ENCODE measurements around the gene CCDC73. TPM values are rescaled to one million over a fixed set of nuclear protein-coding genes. Genes with fewer than 3 reads are reported as not detected.
A peak's percentile ranks its signal among the peaks of the same experiment; 100 is the strongest.

CCDC73 gene
- total and polyA plus RNA-seq, 2 donors from 2014 or later = 0.25 to 0.47 TPM

GRCh38 chr11:32839308-32839707, 44.8 kb upstream of the CCDC73 start:
- peaks cover 0 to 8% (median 0%) of the 10 kb centered on the region in 3 donors for H3K4me1 ChIP-seq (ENCODE audit: control insufficient read depth in 2 of 3, insufficient read depth in 2 of 3, low read depth in 1 of 3, low read length in 3 of 3)
- H3K4me3 ChIP-seq (ENCODE audit: low read length in 3 of 3) = no peak overlapping the region
- no peak for TF ChIP-seq CTCF (IDR thresholded peaks at IDR 0.05; ENCODE audit: borderline replicate concordance, extremely low read depth, insufficient read depth)
- H3K27me3 ChIP-seq (ENCODE audit: control insufficient read depth, insufficient read depth, low read length) = no peaks in the 10 kb centered on the region
- no peak overlapping the region for H3K27ac ChIP-seq (ENCODE audit: low read depth in 2 of 2, low read length in 2 of 2)
- FAIRE-seq (peak; percentile 99), DNase-seq (no peak)
- H3K9ac ChIP-seq (ENCODE audit: low read length in 3 of 3) = no peak overlapping the region
- no peaks in the 10 kb centered on the region for H3K9me3 ChIP-seq (ENCODE audit: control insufficient read depth in 2 of 3, insufficient read depth in 1 of 3, low read length in 3 of 3)
- intact Hi-C loops (cut with DNase I) = no loop called here
- peaks cover 0 to 4% (median 0%) of the 10 kb centered on the region in 3 donors for H3K36me3 ChIP-seq (ENCODE audit: control insufficient read depth in 2 of 3, insufficient read depth in 3 of 3, low read length in 3 of 3)

- Histone ChIP-seq H3K9ac (ENCODE audit: low read length in 3 of 3) (no peak overlapping the region), H3K4me1 (ENCODE audit: control insufficient read depth in 2 of 3, insufficient read depth in 2 of 3, low read depth in 1 of 3, low read length in 3 of 3) (peaks cover 0 to 8% (median 0%) of the 10 kb centered on the region in 3 donors), H3K4me3 (ENCODE audit: low read length in 3 of 3) (no peak overlapping the region), H3K9me3 (ENCODE audit: control insufficient read depth in 2 of 3, insufficient read depth in 1 of 3, low read length in 3 of 3) (no peaks in the 10 kb centered on the region), H3K27me3 (ENCODE audit: control insufficient read depth, insufficient read depth, low read length) (no peaks in the 10 kb centered on the region), H3K27ac (ENCODE audit: low read depth in 2 of 2, low read length in 2 of 2) (no peak overlapping the region), H3K36me3 (ENCODE audit: control insufficient read depth in 2 of 3, insufficient read depth in 3 of 3, low read length in 3 of 3) (no peaks in the 10 kb centered on the region)
- TF ChIP-seq CTCF (IDR thresholded peaks at IDR 0.05; ENCODE audit: borderline replicate concordance, extremely low read depth, insufficient read depth) = no peak
- intact Hi-C loops (cut with DNase I) = no loop called here
- DNase-seq (no peak), FAIRE-seq (no peak)
Observed at GRCh38 chr11:32838505-32839274, 44.2 kb upstream of the CCDC73 start.

GRCh38 chr11:32836946-32837345, 42.5 kb upstream of the CCDC73 start:
- no peak overlapping the region for H3K27ac ChIP-seq (ENCODE audit: low read depth in 2 of 2, low read length in 2 of 2)
- intact Hi-C loops (cut with DNase I) = no loop called here

More at GRCh38 chr11:32836946-32837345, 42.5 kb upstream of the CCDC73 start:
- H3K4me3 ChIP-seq (ENCODE audit: low read length in 3 of 3) = no peak overlapping the region
- TF ChIP-seq CTCF (IDR thresholded peaks at IDR 0.05; ENCODE audit: borderline replicate concordance, extremely low read depth, insufficient read depth) = no peak
- no peaks in the 10 kb centered on the region for H3K27me3 ChIP-seq (ENCODE audit: control insufficient read depth, insufficient read depth, low read length)
- FAIRE-seq = no peak
- peaks cover 0 to 8% (median 0%) of the 10 kb centered on the region in 3 donors for H3K4me1 ChIP-seq (ENCODE audit: control insufficient read depth in 2 of 3, insufficient read depth in 2 of 3, low read depth in 1 of 3, low read length in 3 of 3)
- DNase-seq = no peak
- no peak overlapping the region for H3K9ac ChIP-seq (ENCODE audit: low read length in 3 of 3)
- H3K9me3 ChIP-seq (ENCODE audit: control insufficient read depth in 2 of 3, insufficient read depth in 1 of 3, low read length in 3 of 3) = no peaks in the 10 kb centered on the region
- no peaks in the 10 kb centered on the region for H3K36me3 ChIP-seq (ENCODE audit: control insufficient read depth in 2 of 3, insufficient read depth in 3 of 3, low read length in 3 of 3)

Measured in kidney (tissue), 14 donors.